Peyer's patch (tissue), 4 donors: ENCODE measurements around the gene KCNH6. TPM values are rescaled to one million over a fixed set of nuclear protein-coding genes. Genes with fewer than 3 reads are reported as not detected.

Source experiments
- DNase-seq, 3 donors: peaks; one replicate each; pipeline ENCODE4 v3.0.0-alpha.2; 2017 to 2019
- H3K27ac ChIP-seq, 4 donors: fragments of 200-600 bp; sonication (generic); one replicate each; pipeline ENCODE4 v1.5.1; 2016 to 2019
- H3K27me3 ChIP-seq, 2 donors: fragments of 200-600 bp; sonication (generic); one replicate each; pipeline ENCODE4 v1.5.1; 2019
- H3K36me3 ChIP-seq, 3 donors: fragments of 200-600 bp; sonication (generic); one replicate each; pipeline ENCODE4 v1.5.1; 2016 to 2019
- H3K4me1 ChIP-seq, 4 donors: fragments of 200-600 bp; sonication (generic); one replicate each; pipeline ENCODE4 v1.5.1; 2016 to 2019
- H3K4me3 ChIP-seq, 4 donors: fragments of 200-600 bp; sonication (generic); 1 replicate in 3 of 4; 2 replicates in 1 of 4; pipeline ENCODE4 v1.5.1; 2016 to 2019; ENCODE audit warnings: mild to moderate bottlenecking in 1 of 4
- H3K9me3 ChIP-seq, 4 donors: fragments of 200-600 bp; sonication (generic); one replicate each; pipeline ENCODE4 v1.5.1; 2016 to 2019; ENCODE audit warnings: mild to moderate bottlenecking in 1 of 4
- POLR2A ChIP-seq, 2 donors: fragments of 450-650 bp; IDR thresholded peaks; one replicate each; pipeline ENCODE4 v1.5.1; 2017; ENCODE audit warnings: antibody characterized with exemption in 2 of 2, mild to moderate bottlenecking in 2 of 2, moderate library complexity in 2 of 2
- total RNA-seq, 4 donors: library from RNA; depleted of rRNA; stranded (reverse); fragments of >200 nt; gene quantifications; one replicate each; pipeline ENCODE4 v1.1.0, GENCODE V29; 2016
- TF ChIP-seq, protein P1 (sequence below), 6 experiments: fragments of 450-650 bp in 4 of 6; fragments of 200-600 bp in 2 of 6; sonication (generic) in 1 of 6; IDR thresholded peaks; one replicate each; pipeline ENCODE4 v1.5.1; 2017 to 2019; ENCODE audit warnings: antibody characterized with exemption in 6 of 6, mild to moderate bottlenecking in 3 of 6, moderate library complexity in 1 of 6

The KCNH6 gene
- total RNA-seq, 4 donors from 2014 or later, result 3.3 to 78.6 (median 26.7) TPM

DNA sequence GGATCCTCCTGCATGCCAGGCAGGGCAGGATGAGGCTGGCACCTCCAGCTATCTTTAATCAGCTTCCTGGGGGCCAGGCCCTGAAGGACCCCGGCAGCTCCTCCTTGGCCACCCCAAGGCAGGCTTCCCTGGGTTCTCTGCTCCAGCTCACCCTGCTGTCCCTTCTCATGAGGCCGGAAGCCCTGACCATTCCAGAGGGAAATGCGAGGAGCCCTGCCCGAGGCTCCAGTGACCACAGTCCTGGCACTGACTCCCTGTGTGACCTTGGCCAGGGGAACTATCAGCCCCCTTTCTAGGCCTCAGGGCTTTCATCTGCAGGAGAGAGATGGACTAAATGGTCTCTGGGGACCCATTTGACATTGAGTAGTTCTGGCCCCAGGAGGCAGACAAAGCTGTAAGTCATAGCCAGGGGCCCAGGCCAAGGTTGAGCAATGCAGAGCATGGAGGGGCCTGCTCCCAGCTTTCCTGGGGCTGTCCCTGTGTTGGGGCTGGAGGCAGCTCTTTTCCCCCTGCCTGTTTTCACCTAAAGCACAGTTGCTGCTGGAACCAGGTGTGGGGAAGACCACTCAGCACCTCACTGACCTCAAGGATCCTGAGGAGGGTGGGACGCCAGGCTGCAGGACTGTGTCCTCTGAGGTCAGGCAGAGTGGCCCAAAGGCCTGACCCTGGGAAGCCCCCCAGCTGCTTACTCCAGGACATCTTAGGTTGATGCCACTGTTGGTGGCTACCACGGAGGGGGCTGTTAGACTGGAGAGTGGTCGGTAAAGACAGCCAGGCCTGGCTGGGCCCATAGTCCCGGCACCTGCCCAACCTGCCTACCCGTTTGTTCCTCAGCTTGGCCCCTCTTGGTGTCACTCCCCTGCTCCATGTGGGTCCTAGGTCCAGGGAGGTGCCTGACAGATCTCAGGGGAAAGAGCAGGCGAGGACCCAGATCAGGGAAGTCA, 8.1 kb downstream of the KCNH6 start:
- H3K4me1 ChIP-seq, result peaks cover 0 to 13% (median 0%) of the 10 kb centered on the region in 4 donors
- H3K9me3 ChIP-seq, result no peaks in the 10 kb centered on the region
- no peak overlapping the region for H3K4me3 ChIP-seq
- no peaks in the 10 kb centered on the region for H3K27me3 ChIP-seq
- no peak overlapping the region for H3K27ac ChIP-seq
- no peaks in the 10 kb centered on the region for H3K36me3 ChIP-seq
- no peak for TF ChIP-seq POLR2A (IDR thresholded peaks at IDR 0.05)
- TF ChIP-seq, protein P1, sequence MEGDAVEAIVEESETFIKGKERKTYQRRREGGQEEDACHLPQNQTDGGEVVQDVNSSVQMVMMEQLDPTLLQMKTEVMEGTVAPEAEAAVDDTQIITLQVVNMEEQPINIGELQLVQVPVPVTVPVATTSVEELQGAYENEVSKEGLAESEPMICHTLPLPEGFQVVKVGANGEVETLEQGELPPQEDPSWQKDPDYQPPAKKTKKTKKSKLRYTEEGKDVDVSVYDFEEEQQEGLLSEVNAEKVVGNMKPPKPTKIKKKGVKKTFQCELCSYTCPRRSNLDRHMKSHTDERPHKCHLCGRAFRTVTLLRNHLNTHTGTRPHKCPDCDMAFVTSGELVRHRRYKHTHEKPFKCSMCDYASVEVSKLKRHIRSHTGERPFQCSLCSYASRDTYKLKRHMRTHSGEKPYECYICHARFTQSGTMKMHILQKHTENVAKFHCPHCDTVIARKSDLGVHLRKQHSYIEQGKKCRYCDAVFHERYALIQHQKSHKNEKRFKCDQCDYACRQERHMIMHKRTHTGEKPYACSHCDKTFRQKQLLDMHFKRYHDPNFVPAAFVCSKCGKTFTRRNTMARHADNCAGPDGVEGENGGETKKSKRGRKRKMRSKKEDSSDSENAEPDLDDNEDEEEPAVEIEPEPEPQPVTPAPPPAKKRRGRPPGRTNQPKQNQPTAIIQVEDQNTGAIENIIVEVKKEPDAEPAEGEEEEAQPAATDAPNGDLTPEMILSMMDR (IDR thresholded peaks at IDR 0.05), result no peak
- DNase-seq, result peak in 1 of 3 donors; percentile 41

- TF ChIP-seq, protein P1 (IDR thresholded peaks at IDR 0.05), result no peak
- no peak for TF ChIP-seq POLR2A (IDR thresholded peaks at IDR 0.05)
- H3K36me3 ChIP-seq, result no peaks in the 10 kb centered on the region
- no peak overlapping the region for H3K27ac ChIP-seq
- H3K9me3 ChIP-seq, result no peaks in the 10 kb centered on the region
- DNase-seq, result no peak
- peaks cover 0 to 9% of the 10 kb centered on the region in 2 donors for H3K27me3 ChIP-seq
- H3K4me1 ChIP-seq, result peaks cover 0 to 21% (median 3%) of the 10 kb centered on the region in 4 donors
- no peak overlapping the region for H3K4me3 ChIP-seq
These were observed 10.4 kb downstream of the KCNH6 start for GRCh38 chr17:63533433-63534077.

DNA sequence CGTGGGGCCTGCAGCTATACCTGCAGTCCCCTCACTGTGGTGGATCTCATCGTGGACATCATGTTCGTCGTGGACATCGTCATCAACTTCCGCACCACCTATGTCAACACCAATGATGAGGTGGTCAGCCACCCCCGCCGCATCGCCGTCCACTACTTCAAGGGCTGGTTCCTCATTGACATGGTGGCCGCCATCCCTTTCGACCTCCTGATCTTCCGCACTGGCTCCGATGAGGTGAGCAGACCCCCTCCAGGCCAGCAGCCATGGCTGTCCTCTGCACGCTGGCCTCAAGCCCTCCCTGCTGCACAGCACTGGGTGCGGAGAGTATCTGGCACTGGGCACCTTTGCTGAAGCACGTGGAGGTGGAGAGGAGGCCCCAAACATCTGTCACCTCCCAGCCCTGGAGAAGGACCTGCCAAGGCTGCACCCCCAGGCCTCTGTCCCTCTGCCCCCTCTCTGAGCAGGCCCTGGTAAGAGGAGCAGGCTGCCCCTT, 11.0 kb downstream of the KCNH6 start:
- H3K27ac ChIP-seq, result no peak overlapping the region
- TF ChIP-seq, protein P1 (IDR thresholded peaks at IDR 0.05), result no peak
- no peak for TF ChIP-seq POLR2A (IDR thresholded peaks at IDR 0.05)
- peaks cover 0 to 21% (median 3%) of the 10 kb centered on the region in 4 donors for H3K4me1 ChIP-seq
- no peaks in the 10 kb centered on the region for H3K9me3 ChIP-seq
- H3K27me3 ChIP-seq, result peaks cover 0 to 9% of the 10 kb centered on the region in 2 donors
- no peak overlapping the region for H3K4me3 ChIP-seq
- DNase-seq, result no peak
- no peaks in the 10 kb centered on the region for H3K36me3 ChIP-seq

GRCh38 chr17:63534816-63535455, 11.8 kb downstream of the KCNH6 start:
- no peak for DNase-seq
- no peaks in the 10 kb centered on the region for H3K36me3 ChIP-seq
- peaks cover 0 to 9% of the 10 kb centered on the region in 2 donors for H3K27me3 ChIP-seq
- H3K27ac ChIP-seq, result no peak overlapping the region
- H3K4me3 ChIP-seq, result no peak overlapping the region
- H3K4me1 ChIP-seq, result peaks cover 0 to 13% (median 3%) of the 10 kb centered on the region in 4 donors
- H3K9me3 ChIP-seq, result no peaks in the 10 kb centered on the region
- TF ChIP-seq, protein P1 (IDR thresholded peaks at IDR 0.05), result no peak
- TF ChIP-seq POLR2A (IDR thresholded peaks at IDR 0.05), result no peak

GRCh38 chr17:63535640-63536039, 12.5 kb downstream of the KCNH6 start:
- Histone ChIP-seq H3K4me1 (peaks cover 0 to 11% (median 3%) of the 10 kb centered on the region in 4 donors), H3K27ac (no peak overlapping the region), H3K36me3 (no peaks in the 10 kb centered on the region), H3K27me3 (peaks cover 0 to 9% of the 10 kb centered on the region in 2 donors), H3K9me3 (no peaks in the 10 kb centered on the region), H3K4me3 (no peak overlapping the region)
- no peak for DNase-seq
- TF ChIP-seq POLR2A (IDR thresholded peaks at IDR 0.05), result no peak
- TF ChIP-seq, protein P1 (IDR thresholded peaks at IDR 0.05), result no peak
